Stimulated activated CD4-positive, alpha-beta T cell treated with anti-CD3 and anti-CD28 coated beads, Interleukin-4, amount 100 ng/mL, for 24 hours (primary cell): ENCODE measurements around the gene MTF2.
"Not testable (repeated sequence)": the region's sequence is repeated elsewhere in the genome, so short reads cannot be mapped to it uniquely, and the experiment has no call there.

Experiments used
- DNase-seq: peaks from one replicate; pipeline ENCODE4 v3.0.0-alpha.2; 2020

MTF2 gene

GRCh38 chr1:93078986-93079654, at the start of gene MTF2:
MTF2 (plus strand) TSS chr1:93079283; CDS start chr1:93079527, 244 bp downstream.
- DNase-seq = peak; percentile 95

GRCh38 chr1:93029317-93029716, 49.8 kb upstream of the MTF2 start:
- peak; percentile 10 for DNase-seq

DNA sequence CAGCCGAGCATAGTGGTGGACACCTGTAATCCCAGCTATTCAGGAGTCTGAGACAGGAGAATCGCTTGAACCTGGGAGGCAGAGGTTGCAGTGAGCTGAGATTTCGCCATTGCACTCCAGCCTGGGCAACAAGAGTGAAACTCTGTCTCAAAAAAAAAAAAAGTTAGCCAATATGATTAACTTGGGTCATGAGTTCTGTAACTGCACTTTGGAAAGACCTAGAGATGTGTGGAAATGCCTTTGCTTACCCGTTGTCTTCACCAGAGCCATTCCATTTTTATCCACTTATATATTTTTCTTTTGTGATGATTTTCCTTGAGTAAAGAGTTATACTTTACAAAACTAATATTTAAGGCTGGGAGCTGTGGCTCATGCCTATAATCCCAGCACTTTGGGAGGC, 48.9 kb upstream of the MTF2 start:
- DNase-seq = not testable (repeated sequence)

DNA sequence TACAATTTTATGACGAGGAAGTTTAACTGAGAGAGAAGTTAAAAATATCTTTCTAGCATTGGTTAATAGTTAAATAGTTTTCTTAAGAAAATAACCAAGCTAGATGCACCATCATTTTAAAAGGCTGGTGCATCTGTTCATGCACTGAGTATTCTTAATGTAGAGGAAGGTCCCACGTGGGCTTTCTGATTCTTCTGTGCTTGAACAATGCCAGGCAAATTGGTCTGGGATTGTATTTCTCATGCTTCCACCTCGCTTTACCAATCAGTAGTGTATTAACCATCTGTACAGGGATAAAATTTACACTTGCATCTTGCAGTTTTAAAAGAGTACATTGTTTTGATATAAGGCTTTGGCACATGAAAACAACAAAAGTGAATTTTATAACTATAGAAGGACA, 47.4 kb upstream of the MTF2 start:
- DNase-seq = no peak

- no peak for DNase-seq
These were observed 46.1 kb upstream of the MTF2 start for GRCh38 chr1:93033029-93033428.

GRCh38 chr1:93033785-93034184, 45.3 kb upstream of the MTF2 start:
- DNase-seq = no peak

GRCh38 chr1:93034397-93034796, 44.7 kb upstream of the MTF2 start:
- no peak for DNase-seq

DNA sequence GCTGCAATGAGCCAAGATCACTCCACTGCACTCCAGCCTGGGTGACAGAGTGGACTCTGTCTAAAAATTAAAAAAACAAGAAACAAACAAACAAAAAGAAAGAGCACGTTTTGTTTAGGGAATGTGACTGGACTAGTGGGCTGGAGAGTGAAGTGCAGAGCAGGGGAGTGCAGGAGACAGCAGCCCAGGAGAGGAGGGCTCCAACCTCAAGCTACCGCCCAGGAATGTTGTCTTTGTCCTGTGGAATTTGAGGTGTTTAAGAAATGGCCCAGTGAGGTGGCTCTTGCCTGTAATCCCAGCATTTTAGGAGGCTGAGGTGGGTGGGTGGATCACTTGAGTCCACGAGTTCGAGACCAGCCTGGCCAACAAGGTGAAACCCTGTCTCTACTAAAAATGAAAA, 42.4 kb upstream of the MTF2 start:
- no peak for DNase-seq

DNA sequence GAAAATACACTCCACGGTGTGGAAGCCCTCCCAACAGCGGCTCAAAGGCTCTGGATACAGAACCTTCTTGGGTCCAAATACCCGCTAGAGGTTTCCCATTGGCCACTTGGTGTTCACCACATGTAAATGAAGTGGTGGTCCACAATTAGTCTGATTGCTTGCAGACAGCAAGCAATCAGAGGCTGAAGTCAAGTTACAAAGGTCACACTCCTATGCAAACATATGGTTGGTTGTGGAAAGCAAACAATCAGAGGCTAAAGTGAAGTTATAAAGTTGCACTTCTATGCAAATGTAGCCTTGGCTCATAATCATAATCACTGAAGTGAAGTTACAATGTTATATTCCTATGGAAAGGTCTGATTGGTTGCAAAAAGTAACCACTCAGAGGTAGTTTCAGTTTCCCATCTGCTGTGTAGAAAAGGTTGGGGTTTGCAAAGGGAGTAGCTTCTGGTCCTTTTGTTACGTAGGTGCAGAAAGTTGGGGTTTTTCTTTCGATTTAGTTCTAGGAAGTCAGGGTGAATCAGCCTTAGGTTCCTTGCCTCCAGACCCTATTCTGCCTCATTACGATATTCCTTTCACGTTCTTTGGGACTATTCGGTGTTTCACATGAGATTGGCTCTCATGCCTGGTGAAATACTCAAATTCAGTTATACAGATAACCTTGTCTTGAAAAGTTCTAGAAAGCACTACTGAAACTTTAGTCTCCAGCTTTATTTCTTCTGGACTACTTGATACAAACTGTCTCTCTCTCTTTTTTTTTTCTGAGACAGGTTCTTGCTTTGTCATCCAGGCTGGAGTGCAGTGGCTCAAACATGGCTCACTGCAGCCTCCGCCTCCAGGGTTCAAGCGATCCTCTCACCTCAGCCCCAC, 36.7 kb upstream of the MTF2 start:
- DNase-seq = peak; percentile 44

DNA sequence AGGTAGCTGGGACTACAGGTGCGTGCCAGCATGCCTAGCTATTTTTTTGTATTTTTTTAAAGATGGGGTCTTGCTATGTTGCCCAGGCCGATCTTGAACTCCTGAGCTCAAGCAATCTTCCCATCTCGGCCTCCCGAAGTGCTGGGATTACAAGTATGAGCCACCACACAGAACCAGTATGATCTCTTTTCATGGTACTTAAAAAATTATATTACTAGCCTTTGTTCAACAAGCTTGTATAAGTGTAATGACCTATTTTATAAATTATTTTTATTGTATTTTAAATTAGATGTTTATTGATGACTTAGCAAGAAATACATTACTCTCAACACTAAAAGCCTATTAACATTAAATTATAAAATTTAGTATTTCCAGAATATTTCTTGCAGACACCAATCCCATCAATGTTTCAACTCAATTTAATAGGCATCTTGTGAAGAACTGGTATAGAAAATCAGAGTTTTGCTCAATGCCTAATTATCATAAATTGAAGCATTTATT, 36.0 kb upstream of the MTF2 start:
- no peak for DNase-seq

- no peak for DNase-seq
These were observed 31.5 kb upstream of the MTF2 start for GRCh38 chr1:93047618-93048017.

DNA sequence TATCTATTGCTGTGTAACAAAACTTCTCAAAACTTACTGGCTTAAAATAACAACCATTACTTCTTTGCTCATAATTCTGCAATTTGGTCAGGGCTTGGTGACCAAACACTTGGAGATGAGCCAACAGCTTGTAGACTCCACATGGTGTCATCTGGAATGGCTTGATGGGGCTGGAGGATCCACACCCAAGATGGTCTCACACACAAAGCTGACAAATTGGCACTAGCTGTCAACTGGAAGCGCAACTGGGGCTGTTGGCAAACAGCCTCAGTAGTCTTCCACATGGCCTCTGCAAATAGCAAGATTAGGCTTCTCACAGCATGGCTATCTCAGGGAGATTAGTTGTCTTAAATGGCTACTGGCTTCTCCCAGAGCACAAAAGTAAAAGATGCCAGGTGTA, 27.1 kb upstream of the MTF2 start:
- no peak for DNase-seq

GRCh38 chr1:93056214-93056613, 22.9 kb upstream of the MTF2 start:
- no peak for DNase-seq

GRCh38 chr1:93056649-93057048, 22.4 kb upstream of the MTF2 start:
- no peak for DNase-seq

- DNase-seq = peak; percentile 37
These were observed 16.9 kb upstream of the MTF2 start for GRCh38 chr1:93061895-93062792.

DNA sequence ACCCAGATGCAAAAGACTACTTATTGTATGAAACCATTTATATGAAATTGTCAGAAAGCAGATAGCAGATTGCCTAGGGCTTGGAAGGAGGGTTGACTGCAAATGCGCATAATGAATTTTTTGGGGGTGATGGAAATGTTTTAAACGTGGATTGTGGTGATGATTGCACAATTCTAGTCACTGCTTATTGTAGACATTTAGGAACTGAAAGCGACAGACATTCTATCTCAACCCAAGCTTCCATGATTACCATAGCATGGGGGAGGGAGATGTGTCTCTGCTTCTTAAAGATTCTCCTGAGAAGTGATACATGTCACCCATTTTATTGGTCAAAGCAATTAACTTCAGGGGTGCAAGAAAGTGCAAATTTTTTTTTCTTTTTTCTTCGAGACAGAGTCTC, 2.8 kb upstream of the MTF2 start:
- DNase-seq = no peak

DNA sequence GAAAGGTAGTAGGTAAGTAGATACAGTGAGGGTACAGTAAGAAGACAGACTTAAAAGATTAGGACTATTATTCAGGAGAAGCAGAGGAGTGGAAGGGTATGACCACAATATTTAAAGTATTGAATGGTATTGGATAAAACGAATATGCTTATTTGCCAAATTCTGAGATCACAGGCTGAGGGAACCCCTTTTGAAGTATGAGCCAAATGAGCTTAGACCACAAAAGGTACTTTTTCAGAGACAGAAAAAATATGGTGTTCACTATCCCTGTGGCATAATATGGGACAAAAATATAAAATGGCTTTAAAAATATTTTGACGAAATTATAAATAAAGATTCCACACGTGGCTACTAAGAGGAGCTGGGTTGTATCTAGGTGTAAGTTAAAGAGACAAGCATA, 880 bp upstream of the MTF2 start:
- no peak for DNase-seq

DNA sequence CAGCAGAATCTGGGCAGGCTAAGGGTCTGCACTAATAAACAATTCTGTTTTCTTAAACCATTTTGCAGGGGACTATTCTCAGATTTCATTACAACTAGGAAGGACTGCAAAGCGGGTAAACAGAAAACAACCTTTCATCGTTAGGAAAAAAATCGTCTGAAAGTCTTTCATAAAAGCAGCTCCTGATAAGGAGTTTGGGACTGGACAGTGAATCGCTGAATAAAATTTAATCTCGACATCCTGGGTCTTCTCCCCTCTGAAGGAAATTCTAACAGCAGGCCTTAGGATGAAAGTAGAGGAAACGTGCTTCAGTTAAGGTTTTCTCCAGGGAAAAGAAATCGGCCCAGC, 471 bp upstream of the MTF2 start:
- no peak for DNase-seq

DNA sequence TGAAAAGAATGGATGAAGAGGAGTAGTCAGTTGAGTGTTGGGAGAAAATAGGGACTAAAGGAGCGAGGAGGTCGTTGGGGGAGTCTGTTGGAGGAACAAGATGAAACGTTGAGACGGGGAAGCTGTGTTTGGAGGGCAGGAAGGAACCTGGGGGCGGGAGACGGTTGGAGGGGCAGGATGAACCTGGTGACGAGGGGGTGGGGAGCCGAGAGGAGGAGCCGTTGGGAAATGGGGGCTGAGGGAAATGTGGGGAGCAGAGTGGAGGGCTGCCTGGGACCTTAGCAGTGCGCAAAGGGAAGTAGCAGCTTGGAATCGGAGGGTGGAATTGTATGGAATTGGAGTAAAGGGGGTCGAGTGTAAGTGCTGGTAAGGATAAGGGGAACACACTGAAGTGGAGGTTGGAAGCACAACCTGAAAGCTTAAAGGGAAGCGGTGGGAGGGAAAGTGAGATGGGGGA, 630 bp downstream of the MTF2 start:
- DNase-seq = peak; percentile 30

DNA sequence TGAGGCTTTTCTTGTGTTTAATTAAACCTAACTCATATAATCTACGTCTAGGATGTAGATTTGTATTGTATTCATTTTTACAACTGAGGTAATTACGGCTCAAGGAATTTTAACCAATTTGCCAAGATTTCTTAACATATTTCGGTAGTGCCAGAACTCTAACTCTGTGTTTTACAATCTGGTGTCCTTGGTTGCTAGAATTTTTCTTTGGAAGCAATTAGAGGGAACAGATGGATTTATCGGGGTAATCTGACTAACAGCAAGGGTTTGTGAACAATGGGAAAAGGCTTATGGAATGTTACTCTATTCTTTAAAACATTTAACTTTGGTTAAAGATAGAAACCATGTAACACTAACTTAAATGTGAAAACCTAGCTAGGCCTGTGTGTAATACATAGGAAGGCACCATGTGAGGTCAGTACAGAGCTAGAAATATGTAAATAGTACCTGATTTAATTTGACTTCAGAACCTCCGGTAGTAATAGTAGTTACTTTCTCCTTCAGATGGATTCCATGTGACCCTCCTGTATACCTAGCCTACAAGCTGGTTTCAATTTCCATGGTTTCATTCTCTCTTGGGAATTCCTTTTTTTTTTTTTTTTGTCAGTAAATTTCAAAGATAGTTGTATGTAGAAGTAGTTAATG, 1.2 kb downstream of the MTF2 start:
- DNase-seq = no peak

DNA sequence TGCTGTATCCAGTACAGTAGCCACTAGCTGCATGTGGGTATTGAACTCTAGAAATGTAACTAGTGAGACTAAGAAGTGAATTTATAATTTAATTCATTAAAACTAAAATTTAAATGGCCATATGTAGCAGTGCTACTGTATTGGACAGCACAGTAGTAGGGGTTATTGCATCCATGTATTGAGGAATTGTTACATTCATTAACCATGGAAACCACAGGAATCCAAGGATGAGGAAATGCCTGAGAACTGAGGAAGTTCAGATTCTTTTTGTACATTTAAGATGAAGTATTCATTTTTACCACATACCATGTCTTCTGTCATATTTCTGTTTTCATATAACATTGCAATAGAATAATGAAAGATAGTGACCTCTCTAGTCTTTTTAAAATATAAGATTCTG, 2.6 kb downstream of the MTF2 start:
- no peak for DNase-seq

GRCh38 chr1:93082313-93082712, 3.2 kb downstream of the MTF2 start:
- DNase-seq = no peak

DNA sequence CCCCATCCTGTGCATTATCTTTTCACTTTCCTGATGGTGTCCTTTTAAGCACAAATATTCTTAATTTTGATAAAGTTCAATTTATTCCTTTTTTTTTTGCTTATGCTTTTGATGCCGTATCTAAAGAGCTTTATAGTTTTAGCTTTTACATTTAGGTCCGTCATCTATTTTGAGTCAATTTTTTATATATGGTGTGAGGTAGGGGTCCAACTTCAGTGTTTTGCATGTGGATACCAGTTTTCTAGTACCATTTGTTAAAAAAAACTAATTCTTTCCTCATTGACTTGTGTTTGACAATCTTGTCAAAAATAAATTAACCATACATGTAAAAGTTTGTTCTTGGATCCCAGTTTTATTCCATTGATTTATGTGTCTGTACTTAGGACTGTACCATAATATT, 4.9 kb downstream of the MTF2 start:
- DNase-seq = no peak
